Glutamatergic neuron (in vitro differentiated cells): ENCODE results near the gene HTRA2. TPM values are rescaled to one million over a fixed set of nuclear protein-coding genes. Genes with fewer than 3 reads are reported as not detected.

ENCODE experiments used
- DNase-seq: peaks from one replicate; pipeline ENCODE4 v3.0.0; 2022
- H3K27ac Mint-ChIP-seq: one replicate; pipeline ENCODE4 v1.8.0; 2020; ENCODE audit warnings: mild to moderate bottlenecking, mixed read lengths, inconsistent platforms; ENCODE audit not compliant: unreplicated experiment
- H3K27me3 Mint-ChIP-seq: one replicate; pipeline ENCODE4 v1.8.0; 2020; ENCODE audit warnings: mild to moderate bottlenecking, moderate library complexity, mixed read lengths, inconsistent platforms; ENCODE audit not compliant: unreplicated experiment
- H3K36me3 Mint-ChIP-seq: one replicate; pipeline ENCODE4 v1.8.0; 2020; ENCODE audit warnings: mild to moderate bottlenecking, mixed read lengths, inconsistent platforms; ENCODE audit not compliant: unreplicated experiment
- H3K4me1 Mint-ChIP-seq: one replicate; pipeline ENCODE4 v1.8.0; 2020; ENCODE audit warnings: mild to moderate bottlenecking, low read depth, mixed read lengths, inconsistent platforms; ENCODE audit not compliant: unreplicated experiment
- H3K4me3 Mint-ChIP-seq: one replicate; pipeline ENCODE4 v1.8.0; 2020; ENCODE audit warnings: mild to moderate bottlenecking, mixed read lengths, inconsistent platforms; ENCODE audit not compliant: unreplicated experiment
- H3K9me3 Mint-ChIP-seq: one replicate; pipeline ENCODE4 v1.8.0; 2020; ENCODE audit warnings: mild to moderate bottlenecking, moderate library complexity, mixed read lengths, inconsistent platforms; ENCODE audit not compliant: unreplicated experiment
- total RNA-seq: library from RNA; stranded (reverse); fragmentation: NEBNext Ultra II Directional; extraction: Animal tissue kit (Norgen Biotek cat#: 25700); gene quantifications from one replicate; pipeline ENCODE4 v1.2.1, GENCODE V29; 2021; ENCODE audit not compliant: unreplicated experiment
- TF ChIP-seq, protein P1 (sequence below): fragments of 200-600 bp; sonication (generic); IDR thresholded peaks from one replicate; pipeline ENCODE4 v1.5.0; 2021; ENCODE audit not compliant: partially characterized antibody, unreplicated experiment

Gene HTRA2
- total RNA-seq, 1 donor from 2014 or later: 46.7 TPM

GRCh38 chr2:74562126-74562775 is 32.5 kb downstream of the HTRA2 start:
- DNase-seq: no peak
- no peaks in the 10 kb centered on the region for H3K4me1 Mint-ChIP-seq
- H3K9me3 Mint-ChIP-seq: peaks cover 5% of the 10 kb centered on the region
- no peaks in the 10 kb centered on the region for H3K36me3 Mint-ChIP-seq
- peaks cover 17% of the 10 kb centered on the region for H3K27me3 Mint-ChIP-seq
- no peak overlapping the region for H3K27ac Mint-ChIP-seq
- TF ChIP-seq, protein P1, sequence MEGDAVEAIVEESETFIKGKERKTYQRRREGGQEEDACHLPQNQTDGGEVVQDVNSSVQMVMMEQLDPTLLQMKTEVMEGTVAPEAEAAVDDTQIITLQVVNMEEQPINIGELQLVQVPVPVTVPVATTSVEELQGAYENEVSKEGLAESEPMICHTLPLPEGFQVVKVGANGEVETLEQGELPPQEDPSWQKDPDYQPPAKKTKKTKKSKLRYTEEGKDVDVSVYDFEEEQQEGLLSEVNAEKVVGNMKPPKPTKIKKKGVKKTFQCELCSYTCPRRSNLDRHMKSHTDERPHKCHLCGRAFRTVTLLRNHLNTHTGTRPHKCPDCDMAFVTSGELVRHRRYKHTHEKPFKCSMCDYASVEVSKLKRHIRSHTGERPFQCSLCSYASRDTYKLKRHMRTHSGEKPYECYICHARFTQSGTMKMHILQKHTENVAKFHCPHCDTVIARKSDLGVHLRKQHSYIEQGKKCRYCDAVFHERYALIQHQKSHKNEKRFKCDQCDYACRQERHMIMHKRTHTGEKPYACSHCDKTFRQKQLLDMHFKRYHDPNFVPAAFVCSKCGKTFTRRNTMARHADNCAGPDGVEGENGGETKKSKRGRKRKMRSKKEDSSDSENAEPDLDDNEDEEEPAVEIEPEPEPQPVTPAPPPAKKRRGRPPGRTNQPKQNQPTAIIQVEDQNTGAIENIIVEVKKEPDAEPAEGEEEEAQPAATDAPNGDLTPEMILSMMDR: no peak
- H3K4me3 Mint-ChIP-seq: peak overlapping the region; percentile 8

DNA sequence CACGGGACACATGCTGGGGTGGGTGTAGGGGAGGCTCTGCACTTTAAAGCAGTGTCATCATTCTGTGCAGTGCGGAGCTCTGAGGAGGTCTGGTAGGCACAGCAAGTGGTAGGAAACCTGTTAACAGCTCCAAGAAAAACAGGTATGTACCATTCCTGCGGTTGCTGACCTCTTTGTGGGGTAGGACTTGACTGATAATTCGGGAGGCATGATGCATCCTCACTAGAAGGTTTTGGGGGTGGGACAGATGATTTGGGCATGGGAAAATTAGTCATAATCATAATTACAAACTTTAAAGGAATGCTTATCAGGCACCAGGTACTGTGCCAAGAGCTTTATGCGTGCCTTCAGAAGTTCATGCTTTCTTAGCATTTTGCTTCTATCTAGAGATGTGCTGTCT is 34.5 kb downstream of the HTRA2 start:
- Mint-ChIP-seq H3K27me3 (peaks cover 18% of the 10 kb centered on the region), H3K27ac (no peak overlapping the region), H3K36me3 (no peaks in the 10 kb centered on the region), H3K4me3 (no peak overlapping the region), H3K9me3 (peaks cover 3% of the 10 kb centered on the region), H3K4me1 (no peaks in the 10 kb centered on the region)
- TF ChIP-seq, protein P1: no peak
- no peak for DNase-seq

DNA sequence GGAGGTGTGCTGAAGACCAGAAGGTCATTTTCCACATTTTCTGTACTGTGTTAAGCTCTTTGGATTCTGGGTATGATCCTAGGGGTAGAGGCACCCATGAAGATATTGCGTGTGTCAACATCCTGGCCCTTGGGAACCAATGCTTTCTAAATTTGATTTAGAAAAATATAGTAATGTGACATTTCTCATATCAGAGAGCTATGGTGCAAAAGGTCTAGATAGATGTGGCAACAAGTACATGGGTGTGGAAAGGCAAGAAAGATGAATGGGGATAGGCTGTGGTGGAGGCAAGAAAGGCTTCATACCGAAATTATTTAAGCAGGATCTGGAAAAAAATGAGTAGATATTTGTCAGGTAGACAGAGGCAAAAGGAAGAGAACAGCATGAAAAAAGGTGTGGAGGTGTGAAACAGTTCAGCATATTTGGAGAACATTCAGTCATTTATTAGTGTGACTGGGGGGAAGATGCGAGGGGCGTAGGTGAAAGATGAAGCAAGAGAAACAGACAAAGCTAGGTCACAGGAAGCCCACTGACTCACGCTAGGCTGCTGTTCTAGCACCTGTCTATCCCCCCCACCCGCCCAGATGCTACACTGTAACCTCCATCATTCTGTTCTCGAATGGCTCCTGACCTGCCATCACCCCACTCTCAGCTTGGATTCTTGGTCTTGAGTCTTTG is 36.5 kb downstream of the HTRA2 start:
- Mint-ChIP-seq H3K4me1 (no peaks in the 10 kb centered on the region), H3K27ac (no peak overlapping the region), H3K9me3 (peaks cover 2% of the 10 kb centered on the region), H3K4me3 (no peak overlapping the region), H3K36me3 (no peaks in the 10 kb centered on the region), H3K27me3 (peaks cover 20% of the 10 kb centered on the region)
- TF ChIP-seq, protein P1: no peak
- no peak for DNase-seq

DNA sequence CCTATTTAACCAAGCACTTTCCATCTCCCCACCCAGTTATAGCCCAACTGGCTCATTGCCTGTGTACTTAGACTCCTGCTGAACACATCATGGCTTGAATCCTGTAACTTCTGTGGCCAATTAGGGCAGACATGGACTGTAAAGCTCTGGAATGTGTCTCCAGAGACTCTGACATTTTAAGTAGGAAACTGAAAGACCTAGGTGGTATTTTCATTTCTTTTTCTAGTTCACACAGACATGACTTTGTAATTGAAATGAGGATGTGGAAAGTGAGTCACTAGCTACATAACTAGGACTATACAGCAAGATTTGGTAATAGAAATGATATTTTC is 37.0 kb downstream of the HTRA2 start:
- no peaks in the 10 kb centered on the region for H3K4me1 Mint-ChIP-seq
- no peaks in the 10 kb centered on the region for H3K36me3 Mint-ChIP-seq
- TF ChIP-seq, protein P1: no peak
- no peak overlapping the region for H3K4me3 Mint-ChIP-seq
- DNase-seq: no peak
- H3K27me3 Mint-ChIP-seq: peaks cover 17% of the 10 kb centered on the region
- H3K27ac Mint-ChIP-seq: no peak overlapping the region
- peaks cover 2% of the 10 kb centered on the region for H3K9me3 Mint-ChIP-seq

- no peaks in the 10 kb centered on the region for H3K4me1 Mint-ChIP-seq
- H3K36me3 Mint-ChIP-seq: no peaks in the 10 kb centered on the region
- DNase-seq: no peak
- TF ChIP-seq, protein P1: no peak
- peaks cover 16% of the 10 kb centered on the region for H3K27me3 Mint-ChIP-seq
- H3K27ac Mint-ChIP-seq: no peak overlapping the region
- H3K4me3 Mint-ChIP-seq: no peak overlapping the region
- peaks cover under 1% of the 10 kb centered on the region for H3K9me3 Mint-ChIP-seq
Observed at GRCh38 chr2:74567881-74568280, 38.1 kb downstream of the HTRA2 start.
